H1 (cell line): Measurements from ENCODE around the gene KLHDC7A. TPM values are rescaled to one million over a fixed set of nuclear protein-coding genes. Genes with fewer than 3 reads are reported as not detected.

Experiments
- CTCF ChIA-PET: fragments of 300-600 bp; sonication (Branson Sonifier 250); formaldehyde crosslinking; loops from one replicate; lab custom pipeline; 2021; ENCODE audit not compliant: partially characterized antibody; lab: Charles Lee
- POLR2A ChIA-PET: fragments of 300-600 bp; sonication (Branson Sonifier 250); formaldehyde crosslinking; loops from one replicate; lab custom pipeline; 2021; ENCODE audit warnings: inconsistent platforms; ENCODE audit not compliant: partially characterized antibody; lab: Charles Lee
- DNase-seq, 2 experiments: peaks; one replicate each; pipeline versions ENCODE4 v3.0.0 to v3.0.0-alpha.2; 2010 to 2022; ENCODE audit warnings: low spot score in 2 of 2, low read depth in 1 of 2, mixed read lengths in 1 of 2
- FAIRE-seq: peaks from 2 replicates; lab custom pipeline; 2011; peaks lifted over from hg19 to GRCh38; lab: Jason Lieb, UNC
- H2AFZ ChIP-seq: 2 replicates; pipeline ENCODE4 v1.8.1; 2012; ENCODE audit warnings: low read length, inconsistent platforms
- H2AK5ac ChIP-seq: 2 replicates; pipeline ENCODE4 v1.6.1; 2013; ENCODE audit warnings: low read depth, low read length
- H2BK120ac ChIP-seq: replicated peaks from 2 replicates; pipeline ENCODE3; 2013; ENCODE audit warnings: low read depth, low read length, inconsistent platforms
- H2BK12ac ChIP-seq: 2 replicates; pipeline ENCODE4 v1.6.1; 2013; ENCODE audit warnings: low read depth, low read length
- H2BK15ac ChIP-seq: 2 replicates; pipeline ENCODE4 v1.6.1; 2013; ENCODE audit warnings: low read length
- H2BK20ac ChIP-seq: 2 replicates; pipeline ENCODE4 v1.6.1; 2013; ENCODE audit warnings: low read length
- H2BK5ac ChIP-seq: 2 replicates; pipeline ENCODE4 v1.6.1; 2013; ENCODE audit warnings: low read depth, low read length
- H3K14ac ChIP-seq: 2 replicates; pipeline ENCODE4 v1.6.1; 2013; ENCODE audit warnings: inconsistent platforms; ENCODE audit not compliant: insufficient read length
- H3K18ac ChIP-seq: 2 replicates; pipeline ENCODE4 v1.6.1; 2013; ENCODE audit warnings: low read length; ENCODE audit errors: extremely low read depth
- H3K23ac ChIP-seq: 2 replicates; pipeline ENCODE4 v1.6.1; 2013; ENCODE audit warnings: inconsistent platforms; ENCODE audit not compliant: insufficient read length
- H3K23me2 ChIP-seq: 2 replicates; pipeline ENCODE4 v1.6.1; 2013; ENCODE audit warnings: low read depth, low read length
- H3K27ac ChIP-seq: 2 replicates; pipeline ENCODE4 v1.6.1; 2011; ENCODE audit warnings: low read depth, low read length, inconsistent platforms
- H3K27me3 ChIP-seq, 4 experiments: replicated peaks in 1 of 4; 1 replicate in 1 of 4; 2 replicates in 3 of 4; pipeline versions ENCODE4 v1.6.1 to v1.8.1; 2011 to 2013; ENCODE audit warnings: low read length in 3 of 4, mild to moderate bottlenecking in 3 of 4, inconsistent platforms in 2 of 4, mixed read lengths in 2 of 4, moderate library complexity in 1 of 4; ENCODE audit not compliant: control insufficient read depth in 3 of 4, insufficient read depth in 3 of 4; ENCODE audit errors: extremely low read depth in 1 of 4
- H3K36me3 ChIP-seq, 4 experiments: 2 replicates each; pipeline versions ENCODE4 v1.6.1 to v1.8.1; 2011 to 2013; ENCODE audit warnings: mild to moderate bottlenecking in 4 of 4, low read length in 3 of 4, moderate library complexity in 2 of 4, control low read depth in 1 of 4, inconsistent platforms in 1 of 4; ENCODE audit not compliant: insufficient read depth in 4 of 4, control insufficient read depth in 2 of 4
- H3K4ac ChIP-seq: replicated peaks from 2 replicates; pipeline ENCODE3; 2013; ENCODE audit warnings: low read length, low read depth, mixed read lengths, inconsistent platforms; ENCODE audit not compliant: insufficient read length
- H3K4me1 ChIP-seq, 4 experiments: replicated peaks in 1 of 4; 1 replicate in 1 of 4; 2 replicates in 3 of 4; pipeline versions ENCODE4 v1.6.1 to v1.8.1; 2011 to 2013; ENCODE audit warnings: low read length in 3 of 4, inconsistent platforms in 2 of 4, mixed read lengths in 1 of 4; ENCODE audit not compliant: insufficient read depth in 4 of 4, control insufficient read depth in 3 of 4
- H3K4me2 ChIP-seq, 2 experiments: 2 replicates each; pipeline versions ENCODE4 v1.6.1 to v1.8.1; 2011 to 2013; ENCODE audit warnings: low read depth in 2 of 2, low read length in 2 of 2, control low read depth in 1 of 2, inconsistent platforms in 1 of 2, mild to moderate bottlenecking in 1 of 2; ENCODE audit not compliant: insufficient read depth in 1 of 2
- H3K4me3 ChIP-seq, 4 experiments: fragments of 200-600, 300-600 bp in 1 of 4; sonication (generic), shearing (Covaris generic), sonication (Bioruptor Twin) in 1 of 4; 2 replicates each; pipeline versions ENCODE4 v1.5.1 to v1.8.1; 2011 to 2016; ENCODE audit warnings: low read length in 4 of 4, low read depth in 3 of 4, control low read depth in 2 of 4, inconsistent platforms in 2 of 4, mild to moderate bottlenecking in 2 of 4, mixed read lengths in 1 of 4, moderate library complexity in 1 of 4; ENCODE audit not compliant: insufficient read depth in 2 of 4; ENCODE audit errors: extremely low read depth in 1 of 4
- H3K56ac ChIP-seq: replicated peaks from 2 replicates; pipeline ENCODE3; 2013; ENCODE audit warnings: low read depth, mild to moderate bottlenecking, mixed read lengths, low read length, inconsistent platforms; ENCODE audit not compliant: insufficient read length
- H3K79me1 ChIP-seq: 2 replicates; pipeline ENCODE4 v1.6.1; 2013; ENCODE audit warnings: low read depth, low read length, control low read depth
- H3K79me2 ChIP-seq, 2 experiments: 2 replicates each; pipeline versions ENCODE4 v1.6.1 to v1.8.1; 2012 to 2013; ENCODE audit warnings: low read length in 2 of 2, mild to moderate bottlenecking in 2 of 2, inconsistent platforms in 1 of 2; ENCODE audit not compliant: insufficient read depth in 2 of 2, control insufficient read depth in 1 of 2
- H3K9ac ChIP-seq, 4 experiments: replicated peaks in 1 of 4; 1 replicate in 1 of 4; 2 replicates in 3 of 4; pipeline versions ENCODE4 v1.6.1 to v1.8.1; 2011 to 2013; ENCODE audit warnings: low read depth in 3 of 4, low read length in 3 of 4, control low read depth in 2 of 4, mild to moderate bottlenecking in 2 of 4, moderate library complexity in 2 of 4, inconsistent platforms in 1 of 4; ENCODE audit errors: extremely low read depth in 1 of 4
- H3K9me3 ChIP-seq, 2 experiments: 2 replicates each; pipeline versions ENCODE4 v1.6.1 to v1.8.1; 2012 to 2013; ENCODE audit warnings: mild to moderate bottlenecking in 2 of 2, moderate library complexity in 2 of 2, control low read depth in 1 of 2, inconsistent platforms in 1 of 2, low read depth in 1 of 2, low read length in 1 of 2, mixed read lengths in 1 of 2; ENCODE audit not compliant: insufficient read depth in 2 of 2
- H4K20me1 ChIP-seq, 2 experiments: replicated peaks in 1 of 2; 2 replicates each; pipeline versions ENCODE3 to v1.8.1; 2011 to 2013; ENCODE audit warnings: inconsistent platforms in 2 of 2, low read length in 2 of 2, mild to moderate bottlenecking in 1 of 2; ENCODE audit not compliant: insufficient read depth in 2 of 2, control insufficient read depth in 1 of 2
- H4K5ac ChIP-seq: 2 replicates; pipeline ENCODE4 v1.6.1; 2013; ENCODE audit warnings: low read length, low read depth, mixed read lengths, inconsistent platforms; ENCODE audit not compliant: insufficient read length
- H4K8ac ChIP-seq: 2 replicates; pipeline ENCODE4 v1.8.0; 2013; ENCODE audit warnings: mild to moderate bottlenecking, moderate library complexity, low read length, inconsistent platforms; ENCODE audit not compliant: insufficient read depth; ENCODE audit errors: extremely low read depth
- H4K91ac ChIP-seq: replicated peaks from 2 replicates; pipeline ENCODE3; 2013; ENCODE audit warnings: low read length, mixed read lengths, inconsistent platforms; ENCODE audit not compliant: insufficient read length
- CHD1 ChIP-seq: IDR thresholded peaks from 2 replicates; pipeline ENCODE4 v1.6.1; 2012; ENCODE audit warnings: low read depth, low read length, improper control_type of control experiment
- FOSL1 ChIP-seq: IDR thresholded peaks from 2 replicates; pipeline ENCODE4 v1.6.1; 2011; ENCODE audit warnings: mild to moderate bottlenecking, low read depth, low read length, moderate library complexity; ENCODE audit not compliant: insufficient read depth
- GTF2F1 ChIP-seq: IDR thresholded peaks from 2 replicates; pipeline ENCODE4 v1.6.1; 2012; ENCODE audit warnings: low read depth, low read length, improper control_type of control experiment, borderline replicate concordance
- HDAC6 ChIP-seq: IDR thresholded peaks from one replicate; pipeline ENCODE4 v1.7.1; 2012; ENCODE audit warnings: low read depth, mild to moderate bottlenecking, inconsistent platforms, low read length, moderate library complexity
- KDM4A ChIP-seq: IDR thresholded peaks from one replicate; pipeline ENCODE4 v1.7.1; 2012; ENCODE audit warnings: low read depth, mild to moderate bottlenecking, moderate library complexity, low read length, inconsistent platforms; ENCODE audit not compliant: severe bottlenecking
- KDM5A ChIP-seq: fragments of 200-600 bp; IDR thresholded peaks from 2 replicates; pipeline ENCODE4 v1.7.1; 2012; ENCODE audit warnings: mild to moderate bottlenecking, low read length, inconsistent platforms, mixed read lengths
- NANOG ChIP-seq: IDR thresholded peaks from 2 replicates; pipeline ENCODE4 v1.6.1; 2011; ENCODE audit warnings: low read length, low read depth, mild to moderate bottlenecking, inconsistent platforms; ENCODE audit not compliant: insufficient read depth, poor library complexity, severe bottlenecking
- RNF2 ChIP-seq: fragments of 200-900, 300-1000 bp; sonication (generic); IDR thresholded peaks from 2 replicates; pipeline ENCODE4 v1.7.1; 2016; ENCODE audit warnings: borderline replicate concordance, low read depth, mild to moderate bottlenecking, antibody characterized with exemption, low read length; ENCODE audit not compliant: poor library complexity, severe bottlenecking; ENCODE audit errors: missing control alignments
- RXRA ChIP-seq: IDR thresholded peaks from 2 replicates; pipeline ENCODE4 v1.6.1; 2011; ENCODE audit warnings: low read depth, mild to moderate bottlenecking, low read length, moderate library complexity; ENCODE audit not compliant: insufficient read depth
- SIN3A ChIP-seq, 2 experiments: IDR thresholded peaks in 1 of 2; conservative IDR thresholded peaks in 1 of 2; 2 replicates each; pipeline ENCODE4 v1.6.1; 2011 to 2012; ENCODE audit warnings: low read length in 2 of 2, improper control_type of control experiment in 1 of 2, low read depth in 1 of 2, mild to moderate bottlenecking in 1 of 2
- SP4 ChIP-seq: IDR thresholded peaks from 2 replicates; pipeline ENCODE4 v1.6.1; 2012; ENCODE audit warnings: low read length, inconsistent platforms
- SUZ12 ChIP-seq: fragments of 200-600 bp; sonication (generic); IDR thresholded peaks from 2 replicates; pipeline ENCODE4 v1.6.1; 2012; ENCODE audit warnings: mild to moderate bottlenecking, inconsistent platforms, low read length, moderate library complexity, mixed read lengths
- TCF12 ChIP-seq: IDR thresholded peaks from 2 replicates; pipeline ENCODE4 v1.6.1; 2011; ENCODE audit warnings: low read depth, mild to moderate bottlenecking, low read length
- YY1 ChIP-seq: IDR thresholded peaks from 2 replicates; pipeline ENCODE4 v1.6.1; 2011; ENCODE audit warnings: low read depth, mild to moderate bottlenecking, low read length
- WGBS, 2 experiments: shearing (Covaris generic) in 1 of 2; methylation state at CpG; one replicate each; pipeline versions ENCODE4 v1.1.6 to v1.1.7; 2013 to 2015; ENCODE audit warnings: low lambda C conversion rate in 2 of 2, mixed read lengths in 2 of 2, inconsistent platforms in 1 of 2, low coverage in 1 of 2, missing lambda C conversion rate in 1 of 2; ENCODE audit not compliant: insufficient replicate concordance in 2 of 2, insufficient coverage in 1 of 2, insufficient read length in 1 of 2; ENCODE audit errors: extremely low coverage in 1 of 2, missing lambda C conversion rate in 1 of 2; 5-methylcytosine and 5-hydroxymethylcytosine counted together
- polyA plus RNA-seq, 7 experiments: library from polyadenylated mRNA; depleted of rRNA in 3 of 7; stranded (reverse) in 5 of 7; unstranded in 2 of 7; fragments of >200 nt in 5 of 7; fragments of 200-250 nt in 2 of 7; gene quantifications; 1 replicate in 5 of 7; 2 replicates in 1 of 7; 4 replicates in 1 of 7; pipeline versions ENCODE4 v1.2.1 to v1.2.3, GENCODE V29; 2011 to 2013; ENCODE audit warnings: missing spikeins in 2 of 7, mixed read lengths in 2 of 7
- total RNA-seq: library from RNA; stranded (reverse); fragmentation: NEBNext Ultra II Directional; extraction: Animal tissue kit (Norgen Biotek cat#: 25700); gene quantifications from 2 replicates; pipeline ENCODE4 v1.2.1, GENCODE V29; 2021

KLHDC7A gene
- total and polyA plus RNA-seq, 2 of the 8 experiments (the other 6 are each of a cell fraction or from before 2014, with no cell fraction given) = 3.9 to 18.9 TPM

DNA sequence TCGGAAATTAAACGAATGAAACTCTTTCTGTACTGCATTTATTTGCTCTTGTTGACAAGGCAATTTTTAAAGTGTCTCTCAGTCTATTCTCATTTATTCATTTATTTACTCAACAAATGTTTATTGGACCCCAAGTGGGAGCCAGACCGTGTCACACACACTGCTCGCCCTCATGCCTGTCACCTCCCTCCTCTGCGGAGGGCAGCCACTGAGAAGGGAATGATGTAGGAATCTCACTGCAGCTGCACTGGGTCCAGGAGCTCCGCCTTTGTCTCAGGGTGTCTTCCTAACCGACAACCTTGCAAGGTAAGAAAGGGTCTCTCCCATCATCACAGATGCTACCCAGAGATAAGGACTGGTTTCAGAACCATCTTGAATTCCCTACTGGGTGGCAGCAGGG lies 14.1 kb upstream of the KLHDC7A start:
- H2AK5ac ChIP-seq = no peak overlapping the region
- CTCF ChIA-PET = interaction anchor here (0.6 to 4.8 kb wide), 11 partner anchors 8 to 555 kb away, joined by 3 to 26 read pairs (median 3); partner anchors contain the start of gene KLHDC7A
- TF ChIP-seq RXRA = no peak
- no peak for TF ChIP-seq GTF2F1
- no peak for TF ChIP-seq KDM5A
- TF ChIP-seq RNF2 = no peak
- TF ChIP-seq HDAC6 = no peak
- no peak for TF ChIP-seq SIN3A (conservative IDR thresholded peaks at IDR 0.05 in 1 of 2, IDR thresholded peaks at IDR 0.05 in 1 of 2; ENCODE audit: low read depth in 1 of 2, low read length in 2 of 2)
- no peak for TF ChIP-seq TCF12
- no peak for TF ChIP-seq SUZ12
- TF ChIP-seq KDM4A = no peak
- no peak for TF ChIP-seq FOSL1
- TF ChIP-seq YY1 = no peak
- TF ChIP-seq CHD1 = no peak
- TF ChIP-seq NANOG = no peak
- no peak for TF ChIP-seq SP4

More for the DNA sequence above, 14.1 kb upstream of the KLHDC7A start:
- Histone ChIP-seq H4K8ac (no peak overlapping the region), H3K79me2 (no peaks in the 10 kb centered on the region), H3K18ac (no peak overlapping the region), H3K23me2 (no peaks in the 10 kb centered on the region), H3K4ac (no peak overlapping the region), H4K20me1 (no peaks in the 10 kb centered on the region), H3K4me3 (no peak overlapping the region), H2BK5ac (no peak overlapping the region), H4K5ac (no peak overlapping the region), H3K4me1 (no peaks in the 10 kb centered on the region; a peak in 1 of 7 replicates), H3K79me1 (no peaks in the 10 kb centered on the region), H2BK12ac (no peak overlapping the region), H3K56ac (no peak overlapping the region), H2BK20ac (no peak overlapping the region), H3K27ac (no peak overlapping the region), H3K9me3 (no peaks in the 10 kb centered on the region), H2AFZ (no peak overlapping the region), H2BK15ac (no peak overlapping the region), H3K14ac (no peak overlapping the region), H2BK120ac (no peak overlapping the region), H3K9ac (no peak overlapping the region), H4K91ac (no peak overlapping the region), H3K23ac (no peak overlapping the region), H3K27me3 (no peaks in the 10 kb centered on the region), H3K4me2 (no peak overlapping the region), H3K36me3 (no peaks in the 10 kb centered on the region)
- DNase-seq = no peak
- FAIRE-seq = no peak
- POLR2A ChIA-PET = interaction anchor here (1.2 kb wide), 1 partner anchor 47 kb away, joined by 3 read pairs; no protein-coding TSS in a partner anchor
- 93% methylated on average over 7 of the region's 7 CpGs; no CpG with 5 or more reads in 1 of the 2 experiments for WGBS, 2 experiments
